Panc1 (cell line): ENCODE results near the gene ZNF248.

ENCODE experiments used
- POLR2AphosphoS5 ChIP-seq: IDR thresholded peaks from 2 replicates; pipeline ENCODE4 v1.6.1; 2012; ENCODE audit warnings: mild to moderate bottlenecking, low read depth, low read length, moderate library complexity
- SIN3A ChIP-seq: IDR thresholded peaks from 2 replicates; pipeline ENCODE4 v1.6.1; 2012; ENCODE audit warnings: low read depth, mild to moderate bottlenecking, low read length, moderate library complexity, borderline replicate concordance; ENCODE audit not compliant: insufficient read depth
- TCF7L2 ChIP-seq: IDR thresholded peaks from 2 replicates; pipeline ENCODE4 v1.6.1; 2011; ENCODE audit warnings: mild to moderate bottlenecking, low read depth, low read length, inconsistent platforms
- TF ChIP-seq, protein P1 (sequence below): fragments of 450-650 bp; IDR thresholded peaks from 2 replicates; pipeline ENCODE4 v1.5.1; 2017; ENCODE audit warnings: mild to moderate bottlenecking
- TF ChIP-seq, protein P2 (sequence below), 2 experiments: IDR thresholded peaks; 2 replicates each; pipeline ENCODE4 v1.6.1; 2011 to 2012; ENCODE audit warnings: low read depth in 2 of 2, control low read depth in 1 of 2, low read length in 1 of 2, mild to moderate bottlenecking in 1 of 2, moderate library complexity in 1 of 2; ENCODE audit not compliant: insufficient read depth in 1 of 2

DNA sequence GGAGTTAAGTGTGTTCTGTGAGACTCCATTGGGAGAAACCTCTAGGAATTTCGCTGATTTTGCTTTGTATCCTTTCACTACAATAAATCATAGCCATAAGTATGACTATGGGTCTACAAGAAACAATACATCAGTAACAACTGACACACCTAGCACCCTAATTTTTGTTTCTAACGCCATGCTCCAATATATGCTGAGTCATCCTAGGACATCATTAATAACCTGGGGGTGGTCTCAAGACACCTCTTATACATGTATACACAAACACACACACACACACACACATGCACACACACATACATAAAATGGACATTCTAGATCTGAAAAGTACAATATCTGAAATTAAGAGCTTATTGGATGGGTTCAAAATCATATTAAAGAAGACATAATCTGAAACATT, 18.2 kb downstream of the ZNF248 start:
- TF ChIP-seq, protein P1, sequence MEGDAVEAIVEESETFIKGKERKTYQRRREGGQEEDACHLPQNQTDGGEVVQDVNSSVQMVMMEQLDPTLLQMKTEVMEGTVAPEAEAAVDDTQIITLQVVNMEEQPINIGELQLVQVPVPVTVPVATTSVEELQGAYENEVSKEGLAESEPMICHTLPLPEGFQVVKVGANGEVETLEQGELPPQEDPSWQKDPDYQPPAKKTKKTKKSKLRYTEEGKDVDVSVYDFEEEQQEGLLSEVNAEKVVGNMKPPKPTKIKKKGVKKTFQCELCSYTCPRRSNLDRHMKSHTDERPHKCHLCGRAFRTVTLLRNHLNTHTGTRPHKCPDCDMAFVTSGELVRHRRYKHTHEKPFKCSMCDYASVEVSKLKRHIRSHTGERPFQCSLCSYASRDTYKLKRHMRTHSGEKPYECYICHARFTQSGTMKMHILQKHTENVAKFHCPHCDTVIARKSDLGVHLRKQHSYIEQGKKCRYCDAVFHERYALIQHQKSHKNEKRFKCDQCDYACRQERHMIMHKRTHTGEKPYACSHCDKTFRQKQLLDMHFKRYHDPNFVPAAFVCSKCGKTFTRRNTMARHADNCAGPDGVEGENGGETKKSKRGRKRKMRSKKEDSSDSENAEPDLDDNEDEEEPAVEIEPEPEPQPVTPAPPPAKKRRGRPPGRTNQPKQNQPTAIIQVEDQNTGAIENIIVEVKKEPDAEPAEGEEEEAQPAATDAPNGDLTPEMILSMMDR: no peak
- no peak for TF ChIP-seq SIN3A
- TF ChIP-seq POLR2AphosphoS5: no peak
- TF ChIP-seq, protein P2, sequence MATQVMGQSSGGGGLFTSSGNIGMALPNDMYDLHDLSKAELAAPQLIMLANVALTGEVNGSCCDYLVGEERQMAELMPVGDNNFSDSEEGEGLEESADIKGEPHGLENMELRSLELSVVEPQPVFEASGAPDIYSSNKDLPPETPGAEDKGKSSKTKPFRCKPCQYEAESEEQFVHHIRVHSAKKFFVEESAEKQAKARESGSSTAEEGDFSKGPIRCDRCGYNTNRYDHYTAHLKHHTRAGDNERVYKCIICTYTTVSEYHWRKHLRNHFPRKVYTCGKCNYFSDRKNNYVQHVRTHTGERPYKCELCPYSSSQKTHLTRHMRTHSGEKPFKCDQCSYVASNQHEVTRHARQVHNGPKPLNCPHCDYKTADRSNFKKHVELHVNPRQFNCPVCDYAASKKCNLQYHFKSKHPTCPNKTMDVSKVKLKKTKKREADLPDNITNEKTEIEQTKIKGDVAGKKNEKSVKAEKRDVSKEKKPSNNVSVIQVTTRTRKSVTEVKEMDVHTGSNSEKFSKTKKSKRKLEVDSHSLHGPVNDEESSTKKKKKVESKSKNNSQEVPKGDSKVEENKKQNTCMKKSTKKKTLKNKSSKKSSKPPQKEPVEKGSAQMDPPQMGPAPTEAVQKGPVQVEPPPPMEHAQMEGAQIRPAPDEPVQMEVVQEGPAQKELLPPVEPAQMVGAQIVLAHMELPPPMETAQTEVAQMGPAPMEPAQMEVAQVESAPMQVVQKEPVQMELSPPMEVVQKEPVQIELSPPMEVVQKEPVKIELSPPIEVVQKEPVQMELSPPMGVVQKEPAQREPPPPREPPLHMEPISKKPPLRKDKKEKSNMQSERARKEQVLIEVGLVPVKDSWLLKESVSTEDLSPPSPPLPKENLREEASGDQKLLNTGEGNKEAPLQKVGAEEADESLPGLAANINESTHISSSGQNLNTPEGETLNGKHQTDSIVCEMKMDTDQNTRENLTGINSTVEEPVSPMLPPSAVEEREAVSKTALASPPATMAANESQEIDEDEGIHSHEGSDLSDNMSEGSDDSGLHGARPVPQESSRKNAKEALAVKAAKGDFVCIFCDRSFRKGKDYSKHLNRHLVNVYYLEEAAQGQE (IDR thresholded peaks at IDR 0.05; ENCODE audit: insufficient read depth in 1 of 2, low read depth in 2 of 2, low read length in 1 of 2): no peak
- TF ChIP-seq TCF7L2: no peak
